Fibroblast of skin of back (primary cell): Measurements from ENCODE around the gene AMIGO2.
"Not testable (repeated sequence)": the region's sequence is repeated elsewhere in the genome, so short reads cannot be mapped to it uniquely, and the experiment has no call there.

Source experiments
- DNase-seq: peaks from one replicate; pipeline ENCODE4 v3.0.0-alpha.2; 2013

AMIGO2 gene

GRCh38 chr12:47071241-47071852 is 8.4 kb downstream of the AMIGO2 start:
- DNase-seq: no peak

DNA sequence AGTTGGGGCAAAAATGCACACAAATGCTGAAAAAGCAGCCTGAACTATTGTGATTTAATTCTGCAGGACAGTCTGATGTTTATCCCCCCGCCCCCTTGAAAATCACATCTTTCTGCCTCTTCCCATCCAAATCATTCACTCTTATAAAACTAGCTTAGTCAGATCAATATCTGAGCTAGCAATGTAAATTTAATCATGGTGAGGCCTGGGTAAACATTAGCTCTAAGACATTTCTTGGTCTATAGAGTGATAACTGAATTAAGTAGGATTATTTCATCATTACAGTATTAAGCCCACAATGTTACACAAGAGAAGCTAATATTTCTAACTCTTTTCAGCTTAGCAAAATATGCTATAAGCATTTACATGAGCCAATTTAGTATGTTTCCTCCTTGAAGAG is 9.4 kb downstream of the AMIGO2 start:
- DNase-seq: no peak

- DNase-seq: peak; percentile 78
These were observed 11.2 kb downstream of the AMIGO2 start for GRCh38 chr12:47068539-47068938.

DNA sequence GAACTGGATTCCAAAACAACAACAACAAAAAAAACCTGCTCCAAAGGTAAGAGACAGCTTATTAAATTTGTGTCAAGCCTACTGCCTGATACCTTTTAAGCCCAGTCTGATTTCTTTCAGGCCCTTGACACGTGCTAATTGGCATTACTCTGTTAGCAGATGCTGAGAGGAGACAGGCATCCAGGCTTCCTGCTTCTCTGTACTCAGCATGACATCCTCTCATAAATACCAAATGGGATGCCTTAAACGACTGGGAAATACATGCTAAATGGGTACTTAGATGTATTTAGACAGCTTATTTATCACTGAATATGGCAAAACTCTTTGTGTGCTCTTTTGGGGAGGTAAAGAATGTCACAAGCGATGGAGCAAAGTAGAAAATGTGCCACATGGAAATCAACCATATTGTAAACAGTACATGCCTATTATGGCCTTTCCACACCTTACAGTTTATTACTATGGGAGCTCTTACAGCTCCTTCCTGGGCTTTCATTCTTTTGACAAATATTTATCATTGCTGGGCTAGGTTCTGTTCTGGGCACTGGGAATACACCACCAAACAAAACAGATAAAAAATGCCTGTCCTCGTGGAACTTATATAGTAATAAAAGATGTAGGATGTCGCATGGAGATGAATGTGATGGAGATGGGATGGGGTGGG is 11.9 kb downstream of the AMIGO2 start:
- DNase-seq: no peak

DNA sequence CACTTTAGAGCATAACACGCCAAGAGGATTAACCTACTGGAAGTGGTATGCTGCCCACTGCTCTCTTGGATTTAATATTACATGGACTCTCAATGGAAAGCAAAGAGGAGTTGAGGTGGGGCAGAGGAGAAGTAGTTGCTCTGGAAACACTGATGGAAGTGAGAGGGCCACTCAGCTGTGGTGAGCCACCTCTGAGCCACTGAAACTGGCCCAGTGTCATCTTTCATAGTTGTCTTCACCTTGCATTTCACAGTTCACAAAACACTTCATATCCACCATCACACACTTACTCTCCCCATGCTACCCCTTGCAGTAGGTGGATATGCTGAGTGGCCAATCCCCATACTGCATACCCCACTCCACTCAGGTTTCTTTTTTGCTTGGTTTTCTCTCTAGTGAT is 12.6 kb downstream of the AMIGO2 start:
- DNase-seq: no peak

- DNase-seq: no peak
These were observed 13.3 kb downstream of the AMIGO2 start for GRCh38 chr12:47066278-47067025.

DNA sequence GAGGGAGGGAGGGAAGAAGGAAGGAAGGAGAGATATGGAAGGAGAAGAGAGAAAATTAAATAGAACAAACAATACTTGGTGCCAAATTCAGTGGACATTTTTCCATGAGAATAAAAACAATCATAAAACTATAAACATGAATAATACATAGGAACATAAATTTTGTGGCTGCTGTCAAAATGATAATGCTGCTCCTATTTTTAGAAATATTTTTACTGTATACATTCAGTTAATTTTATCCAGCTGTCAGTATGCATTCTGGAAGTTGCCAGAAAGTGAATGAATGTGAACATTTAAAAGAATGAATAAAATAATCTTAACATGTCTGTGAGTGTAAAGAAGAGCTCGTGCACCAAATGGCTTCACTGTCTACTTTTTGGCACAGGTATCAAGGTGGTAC is 14.2 kb downstream of the AMIGO2 start:
- no peak for DNase-seq

DNA sequence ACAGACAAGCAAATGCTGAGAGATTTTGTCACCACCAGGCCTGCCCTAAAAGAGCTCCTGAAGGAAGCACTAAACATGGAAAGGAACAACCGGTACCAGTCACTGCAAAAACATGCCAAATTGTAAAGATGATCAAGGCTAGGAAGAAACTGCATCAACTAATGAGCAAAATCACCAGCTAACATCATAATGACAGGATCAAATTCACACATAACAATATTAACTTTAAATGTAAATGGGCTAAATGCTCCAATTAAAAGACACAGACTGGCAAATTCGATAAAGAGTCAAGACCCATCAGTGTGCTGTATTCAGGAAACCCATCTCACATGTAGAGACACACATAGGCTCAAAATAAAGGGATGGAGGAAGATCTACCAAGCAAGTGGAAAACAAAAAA is 21.1 kb downstream of the AMIGO2 start:
- DNase-seq: not testable (repeated sequence)

GRCh38 chr12:47056944-47057343 is 22.8 kb downstream of the AMIGO2 start:
- not testable (repeated sequence) for DNase-seq

- DNase-seq: not testable (repeated sequence)
These were observed 23.9 kb downstream of the AMIGO2 start for GRCh38 chr12:47055856-47056255.

DNA sequence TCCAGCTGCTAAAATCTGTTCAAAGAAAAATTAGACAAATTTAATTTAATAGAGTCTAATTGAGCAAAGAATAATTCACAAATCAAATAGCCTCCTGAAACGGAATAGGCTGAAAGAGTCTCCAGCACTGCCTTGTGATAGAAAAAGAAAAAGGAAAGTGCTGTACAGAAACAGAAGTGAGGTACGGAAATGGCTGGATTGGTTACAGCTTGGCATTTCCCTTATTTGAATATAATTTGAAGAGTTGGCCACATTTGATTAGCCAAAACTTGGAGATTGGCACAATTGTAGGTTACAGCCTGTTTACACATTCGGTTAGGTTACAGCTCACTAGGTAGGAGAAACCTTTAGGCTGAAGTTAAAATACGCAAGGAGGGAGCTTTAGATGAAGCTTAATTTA is 25.1 kb downstream of the AMIGO2 start:
- no peak for DNase-seq

- no peak for DNase-seq
These were observed 25.8 kb downstream of the AMIGO2 start for GRCh38 chr12:47053961-47054360.

GRCh38 chr12:47052274-47052673 is 27.5 kb downstream of the AMIGO2 start:
- no peak for DNase-seq

GRCh38 chr12:47051291-47051690 is 28.5 kb downstream of the AMIGO2 start:
- not testable (repeated sequence) for DNase-seq

DNA sequence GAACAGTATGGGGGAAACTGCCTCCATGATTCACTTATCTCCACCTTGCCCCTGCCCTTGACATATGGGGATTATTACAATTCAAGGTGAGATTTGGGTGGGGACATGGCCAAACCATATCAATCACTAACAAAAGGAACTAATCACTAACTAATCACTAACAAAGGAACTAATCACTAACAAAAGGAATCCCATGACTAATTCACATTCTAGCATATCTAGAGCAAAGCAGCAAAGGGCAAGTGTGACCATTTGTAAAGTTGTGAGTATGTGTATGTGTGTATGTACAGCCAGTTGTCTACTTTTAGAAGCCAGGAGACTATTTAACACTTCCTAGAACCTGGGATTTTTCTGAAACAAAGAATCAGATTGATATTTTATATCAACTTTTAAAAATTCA is 31.2 kb downstream of the AMIGO2 start:
- no peak for DNase-seq

- no peak for DNase-seq
These were observed 38.4 kb downstream of the AMIGO2 start for GRCh38 chr12:47041327-47041726.

GRCh38 chr12:47039756-47040155 is 40.0 kb downstream of the AMIGO2 start:
- DNase-seq: no peak

DNA sequence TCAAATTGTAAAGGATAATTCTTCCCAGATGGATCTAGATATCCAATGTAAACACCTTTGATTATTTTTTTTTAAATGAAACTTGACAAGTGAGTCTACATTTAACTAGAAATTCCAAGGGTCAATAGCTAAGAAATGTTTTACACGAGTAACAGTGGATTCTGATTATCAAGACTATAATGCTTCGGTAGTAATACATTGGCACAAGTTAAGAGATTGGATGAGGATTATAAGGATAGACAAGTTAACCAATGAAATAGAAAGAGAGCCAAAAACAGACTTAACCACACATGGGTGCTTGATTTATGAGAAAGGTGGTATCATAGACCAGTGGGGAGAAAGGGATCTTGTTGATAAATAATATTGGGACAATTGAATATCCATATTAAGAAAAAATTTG is 40.7 kb downstream of the AMIGO2 start:
- DNase-seq: no peak

- peak; percentile 60 for DNase-seq
These were observed 41.5 kb downstream of the AMIGO2 start for GRCh38 chr12:47038270-47038748.

GRCh38 chr12:47035484-47035883 is 44.3 kb downstream of the AMIGO2 start:
- DNase-seq: no peak

DNA sequence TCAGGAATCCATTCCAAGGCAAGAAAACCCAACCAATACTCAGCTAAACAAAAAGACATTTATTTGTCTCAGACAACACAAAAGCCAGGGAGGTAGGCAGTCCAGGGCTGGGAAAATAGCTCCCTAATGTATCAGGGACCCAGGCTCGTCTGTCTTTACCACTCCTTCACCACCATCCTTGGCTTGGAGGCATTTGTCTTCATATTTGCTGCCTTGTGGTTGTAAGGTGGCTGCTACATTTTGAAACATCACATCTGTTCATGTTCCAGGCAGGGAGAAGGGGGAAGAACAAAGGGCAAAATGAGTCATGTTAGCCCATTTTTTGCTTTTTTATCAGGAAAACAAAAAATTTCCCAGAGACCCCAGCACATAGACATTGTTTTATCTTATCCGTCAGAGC is 45.1 kb downstream of the AMIGO2 start:
- DNase-seq: no peak

DNA sequence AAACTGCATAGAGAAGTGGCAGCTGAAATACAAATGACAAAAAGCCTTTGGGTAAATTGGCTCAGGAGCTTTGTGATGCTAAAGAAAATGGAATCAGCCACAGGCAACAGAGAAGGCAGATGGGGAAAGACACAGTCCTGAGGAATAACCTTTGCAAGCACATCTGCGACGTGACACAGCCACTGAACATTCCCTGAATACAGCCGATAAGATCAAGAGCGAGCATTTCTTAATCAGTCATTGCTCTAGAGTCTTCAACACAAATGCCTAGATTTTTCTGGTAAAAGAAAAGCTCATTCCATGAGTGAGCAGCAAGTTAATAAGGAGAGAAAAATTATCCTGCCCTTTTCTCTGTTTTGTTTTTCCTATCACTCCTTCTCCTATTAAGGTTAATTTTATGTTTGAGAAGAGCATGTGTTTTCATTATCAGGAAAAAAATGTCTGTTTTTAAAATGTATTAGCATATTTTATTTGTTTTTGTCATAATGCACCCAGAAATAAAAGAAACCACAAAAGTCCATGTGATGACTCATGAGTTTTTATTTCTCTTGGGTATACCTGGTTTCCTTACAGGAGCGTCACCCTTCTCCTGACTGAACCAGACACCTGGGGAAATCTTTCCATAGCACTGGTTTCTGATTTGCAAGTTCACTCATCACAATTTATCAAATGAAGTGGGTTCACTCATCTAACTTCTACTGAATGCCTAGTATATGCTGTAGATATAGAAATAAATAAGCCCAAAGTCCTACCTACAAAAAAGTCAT is 45.8 kb downstream of the AMIGO2 start:
- DNase-seq: no peak

GRCh38 chr12:47033081-47033480 is 46.7 kb downstream of the AMIGO2 start:
- no peak for DNase-seq
